ENCODE data around the gene DSCAM. TPM values are rescaled to one million over a fixed set of nuclear protein-coding genes. Genes with fewer than 3 reads are reported as not detected.

DSCAM gene
- polyA plus RNA-seq, 3 donors, result not detected

- Histone ChIP-seq H3K79me2 (ENCODE audit: insufficient read depth, low read length) (no peaks in the 10 kb centered on the region), H3K9me3 (replicated peaks in 1 of 2; ENCODE audit: control insufficient read depth in 1 of 2, insufficient read depth in 1 of 2, low read length in 2 of 2) (peaks cover 0 to 10% of the 10 kb centered on the region in 2 donors), H3K4me1 (ENCODE audit: control insufficient read depth in 1 of 2, insufficient read depth in 2 of 2, low read length in 2 of 2) (no peaks in the 10 kb centered on the region), H2AFZ (ENCODE audit: insufficient read depth, low read depth, low read length, poor library complexity, severe bottlenecking) (no peak overlapping the region), H3K4me3 (replicated peaks in 1 of 3; ENCODE audit: low read depth in 2 of 3, low read length in 3 of 3) (no peak overlapping the region), H3K27ac (ENCODE audit: low read depth in 1 of 2, low read length in 2 of 2) (no peak overlapping the region), H3K4me2 (replicated peaks; ENCODE audit: extremely low read depth, low read length, poor library complexity, severe bottlenecking) (no peak overlapping the region), H4K20me1 (ENCODE audit: insufficient read depth, low read length) (no peaks in the 10 kb centered on the region), H3K27me3 (ENCODE audit: control insufficient read depth in 2 of 2, insufficient read depth in 2 of 2, low read length in 2 of 2) (no peaks in the 10 kb centered on the region), H3K36me3 (replicated peaks in 1 of 2; ENCODE audit: control insufficient read depth in 1 of 2, insufficient read depth in 2 of 2, low read length in 2 of 2) (no peaks in the 10 kb centered on the region), H3K9ac (ENCODE audit: insufficient read depth, low read length, poor library complexity, severe bottlenecking) (no peak overlapping the region)
- intact Hi-C loops (cut with micrococcal nuclease), result no loop called here
- Mint-ChIP-seq H3K9me3 (peaks cover 0 to 15% (median 3%) of the 10 kb centered on the region in 7 donors), H3K36me3 (no peaks in the 10 kb centered on the region), H3K4me1 (no peaks in the 10 kb centered on the region), H3K4me3 (no peak overlapping the region), H3K27me3 (ENCODE audit: low read depth in 3 of 3) (peaks cover 0 to 3% (median 1%) of the 10 kb centered on the region in 3 donors), H3K27ac (no peak overlapping the region)
- DNase-seq, result no peak
- 100% methylated on average over 1 of the region's 2 CpGs for WGBS (ENCODE audit: insufficient coverage)
- no peak for TF ChIP-seq CTCF (IDR thresholded peaks at IDR 0.05)
Observed at GRCh38 chr21:40672602-40673001, 174.4 kb downstream of the DSCAM start.

- Histone ChIP-seq H3K36me3 (replicated peaks in 1 of 2; ENCODE audit: control insufficient read depth in 1 of 2, insufficient read depth in 2 of 2, low read length in 2 of 2) (no peaks in the 10 kb centered on the region), H3K27me3 (ENCODE audit: control insufficient read depth in 2 of 2, insufficient read depth in 2 of 2, low read length in 2 of 2) (no peaks in the 10 kb centered on the region), H3K27ac (ENCODE audit: low read depth in 1 of 2, low read length in 2 of 2) (no peak overlapping the region), H3K9me3 (replicated peaks in 1 of 2; ENCODE audit: control insufficient read depth in 1 of 2, insufficient read depth in 1 of 2, low read length in 2 of 2) (peaks cover 0 to 10% of the 10 kb centered on the region in 2 donors), H3K4me1 (ENCODE audit: control insufficient read depth in 1 of 2, insufficient read depth in 2 of 2, low read length in 2 of 2) (no peaks in the 10 kb centered on the region), H3K9ac (ENCODE audit: insufficient read depth, low read length, poor library complexity, severe bottlenecking) (no peak overlapping the region), H3K79me2 (ENCODE audit: insufficient read depth, low read length) (no peaks in the 10 kb centered on the region), H3K4me2 (replicated peaks; ENCODE audit: extremely low read depth, low read length, poor library complexity, severe bottlenecking) (no peak overlapping the region), H2AFZ (ENCODE audit: insufficient read depth, low read depth, low read length, poor library complexity, severe bottlenecking) (no peak overlapping the region), H3K4me3 (replicated peaks in 1 of 3; ENCODE audit: low read depth in 2 of 3, low read length in 3 of 3) (no peak overlapping the region), H4K20me1 (ENCODE audit: insufficient read depth, low read length) (no peaks in the 10 kb centered on the region)
- WGBS (ENCODE audit: insufficient coverage), result no CpG with 5 or more reads among the region's 2 CpGs
- DNase-seq, result no peak
- Mint-ChIP-seq H3K27ac (no peak overlapping the region), H3K27me3 (ENCODE audit: low read depth in 3 of 3) (peaks cover 0 to 3% (median 1%) of the 10 kb centered on the region in 3 donors), H3K36me3 (no peaks in the 10 kb centered on the region), H3K4me1 (no peaks in the 10 kb centered on the region), H3K4me3 (no peak overlapping the region), H3K9me3 (peaks cover 0 to 13% (median 3%) of the 10 kb centered on the region in 7 donors)
- TF ChIP-seq CTCF (IDR thresholded peaks at IDR 0.05), result no peak
- intact Hi-C loops (cut with micrococcal nuclease), result no loop called here
Observed at GRCh38 chr21:40671716-40672115, 175.2 kb downstream of the DSCAM start.
